Measurements from ENCODE around the gene CLEC16A. TPM values are rescaled to one million over a fixed set of nuclear protein-coding genes. Genes with fewer than 3 reads are reported as not detected.
A peak's percentile ranks its signal among the peaks of the same experiment; 100 is the strongest.

CLEC16A gene
- total and polyA plus RNA-seq, 9 of the 15 experiments (the other 6 are each of a cell fraction or from before 2014, with no cell fraction given) = 1.00 to 22.3 (median 10.0) TPM

DNA sequence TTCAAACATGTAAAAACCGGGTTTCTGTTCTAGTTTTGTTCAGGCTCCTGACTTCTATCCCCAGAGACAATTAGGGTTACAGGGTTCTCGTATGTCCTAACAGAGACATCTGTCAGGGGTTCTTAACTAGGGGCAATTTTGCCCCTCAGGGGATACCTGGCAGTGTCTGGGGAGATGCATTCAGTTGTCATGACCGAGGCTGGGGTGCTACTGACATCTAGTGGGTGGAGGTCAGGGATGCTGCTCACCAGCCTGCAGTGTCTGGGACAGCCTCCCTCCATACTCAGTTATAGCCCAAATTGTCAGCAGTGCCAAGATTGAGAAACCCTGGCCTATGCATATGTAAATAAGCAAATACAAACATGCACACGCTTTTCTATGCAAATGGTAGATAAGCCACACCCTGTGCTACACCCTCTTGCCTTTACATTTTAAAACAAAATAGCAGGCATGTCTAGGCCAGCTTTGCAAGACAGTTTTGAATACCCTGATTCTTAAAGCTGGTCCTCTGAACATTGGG is 37.4 kb downstream of the CLEC16A start (continued):
- TF ChIP-seq, protein P1, sequence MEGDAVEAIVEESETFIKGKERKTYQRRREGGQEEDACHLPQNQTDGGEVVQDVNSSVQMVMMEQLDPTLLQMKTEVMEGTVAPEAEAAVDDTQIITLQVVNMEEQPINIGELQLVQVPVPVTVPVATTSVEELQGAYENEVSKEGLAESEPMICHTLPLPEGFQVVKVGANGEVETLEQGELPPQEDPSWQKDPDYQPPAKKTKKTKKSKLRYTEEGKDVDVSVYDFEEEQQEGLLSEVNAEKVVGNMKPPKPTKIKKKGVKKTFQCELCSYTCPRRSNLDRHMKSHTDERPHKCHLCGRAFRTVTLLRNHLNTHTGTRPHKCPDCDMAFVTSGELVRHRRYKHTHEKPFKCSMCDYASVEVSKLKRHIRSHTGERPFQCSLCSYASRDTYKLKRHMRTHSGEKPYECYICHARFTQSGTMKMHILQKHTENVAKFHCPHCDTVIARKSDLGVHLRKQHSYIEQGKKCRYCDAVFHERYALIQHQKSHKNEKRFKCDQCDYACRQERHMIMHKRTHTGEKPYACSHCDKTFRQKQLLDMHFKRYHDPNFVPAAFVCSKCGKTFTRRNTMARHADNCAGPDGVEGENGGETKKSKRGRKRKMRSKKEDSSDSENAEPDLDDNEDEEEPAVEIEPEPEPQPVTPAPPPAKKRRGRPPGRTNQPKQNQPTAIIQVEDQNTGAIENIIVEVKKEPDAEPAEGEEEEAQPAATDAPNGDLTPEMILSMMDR (IDR thresholded peaks at IDR 0.05 in 2 of 3, conservative IDR thresholded peaks at IDR 0.05 in 1 of 3; ENCODE audit: insufficient read depth in 2 of 3, low read depth in 1 of 3, low read length in 3 of 3) = peak; percentile 66 to 69 (median 67)
- TF ChIP-seq NFRKB (IDR thresholded peaks at IDR 0.05; ENCODE audit: low read depth) = no peak
- no peak for TF ChIP-seq POLR2B (IDR thresholded peaks at IDR 0.05; ENCODE audit: low read depth, partially characterized antibody)
- no peak for TF ChIP-seq ZEB2 (IDR thresholded peaks at IDR 0.05)
- TF ChIP-seq SIRT6 (IDR thresholded peaks at IDR 0.05; ENCODE audit: low read depth, low read length) = no peak
- TF ChIP-seq POLR2AphosphoS2 (IDR thresholded peaks at IDR 0.05; ENCODE audit: low read length) = no peak

DNA sequence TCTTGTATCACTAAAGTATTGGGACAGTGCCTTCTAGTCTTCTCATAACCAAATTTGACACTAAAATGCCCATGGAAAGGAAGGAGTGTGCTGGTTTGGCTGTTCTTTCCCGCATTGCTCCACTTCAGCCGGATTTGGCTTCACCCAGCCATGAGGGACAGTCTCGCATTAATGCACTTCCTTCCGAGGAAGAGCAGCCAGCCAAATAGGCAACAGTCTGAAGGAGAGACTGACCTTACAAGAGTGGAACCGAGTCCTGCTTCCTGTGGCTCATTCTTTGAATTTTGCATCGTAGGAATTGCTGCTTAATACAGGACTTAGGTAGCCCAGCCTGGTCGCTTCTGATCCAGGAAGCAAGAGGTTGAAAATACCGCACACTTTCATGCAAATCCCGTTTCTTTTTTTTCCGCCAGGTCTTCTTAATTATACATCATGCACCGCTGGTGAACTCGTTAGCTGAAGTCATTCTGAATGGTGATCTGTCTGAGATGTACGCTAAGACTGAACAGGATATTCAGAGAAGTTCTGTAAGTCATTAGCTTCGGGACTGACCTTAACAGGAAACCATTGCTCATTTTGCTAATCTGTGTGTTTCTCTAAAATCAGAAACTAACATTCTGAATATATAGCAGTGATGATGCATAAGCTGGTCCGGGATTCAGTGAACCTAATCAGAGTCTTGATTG is 38.2 kb downstream of the CLEC16A start:
- POLR2A ChIA-PET = interaction anchor here (0.7 to 1.9 kb wide), 3 partner anchors 10 to 273 kb away, joined by 4 to 11 read pairs (median 5); partner anchors contain the start of gene SOCS1
- Histone ChIP-seq H3K4me1 (replicated peaks in 1 of 2; ENCODE audit: control insufficient read depth in 2 of 2, insufficient read depth in 2 of 2, low read length in 2 of 2) (peaks cover 3 to 7% of the 10 kb centered on the region in 2 experiments; a peak in 3 of 5 replicates), H3K27ac (ENCODE audit: extremely low read depth, low read depth, low read length) (no peak overlapping the region), H3K36me3 (ENCODE audit: control insufficient read depth, insufficient read depth, low read length) (peaks cover 60% of the 10 kb centered on the region), H2AFZ (ENCODE audit: low read depth, low read length) (no peak overlapping the region), H3K4me3 (no peak overlapping the region), H3K27me3 (ENCODE audit: control insufficient read depth in 2 of 2, insufficient read depth in 2 of 2, low read length in 2 of 2) (no peaks in the 10 kb centered on the region), H3K79me2 (ENCODE audit: control insufficient read depth, insufficient read depth, low read length) (no peaks in the 10 kb centered on the region), H3K9me1 (ENCODE audit: control insufficient read depth, insufficient read depth, low read length) (no peaks in the 10 kb centered on the region), H4K20me1 (replicated peaks; ENCODE audit: control insufficient read depth, insufficient read depth, low read length) (no peaks in the 10 kb centered on the region), H3K9ac (ENCODE audit: insufficient read depth in 1 of 2, low read depth in 2 of 2, low read length in 2 of 2) (no peak overlapping the region), H3K9me3 (replicated peaks; ENCODE audit: control insufficient read depth, insufficient read depth, low read depth, low read length) (no peaks in the 10 kb centered on the region), H3K4me2 (ENCODE audit: insufficient read depth, low read length) (no peak overlapping the region)
- no peak for DNase-seq (ENCODE audit: extremely low read depth in 1 of 4, low spot score in 3 of 4)
- in situ Hi-C loops (cut with MboI) = no loop called here
- CTCF ChIA-PET (ENCODE audit: low intra/inter-chr PET ratio) = interaction anchor here (1.4 kb wide), 1 partner anchor 12 kb away, joined by 4 read pairs; no protein-coding TSS in a partner anchor
- ATAC-seq = no peak
- BruUV-seq (replicated peaks) = no TSS peak
- WGBS (ENCODE audit: insufficient coverage, low coverage, missing lambda C conversion rate) = 78% methylated on average over 15 of the region's 15 CpGs
- intact Hi-C loops (cut with micrococcal nuclease) = no loop called here
- no peak for FAIRE-seq
- TF ChIP-seq, protein P2, sequence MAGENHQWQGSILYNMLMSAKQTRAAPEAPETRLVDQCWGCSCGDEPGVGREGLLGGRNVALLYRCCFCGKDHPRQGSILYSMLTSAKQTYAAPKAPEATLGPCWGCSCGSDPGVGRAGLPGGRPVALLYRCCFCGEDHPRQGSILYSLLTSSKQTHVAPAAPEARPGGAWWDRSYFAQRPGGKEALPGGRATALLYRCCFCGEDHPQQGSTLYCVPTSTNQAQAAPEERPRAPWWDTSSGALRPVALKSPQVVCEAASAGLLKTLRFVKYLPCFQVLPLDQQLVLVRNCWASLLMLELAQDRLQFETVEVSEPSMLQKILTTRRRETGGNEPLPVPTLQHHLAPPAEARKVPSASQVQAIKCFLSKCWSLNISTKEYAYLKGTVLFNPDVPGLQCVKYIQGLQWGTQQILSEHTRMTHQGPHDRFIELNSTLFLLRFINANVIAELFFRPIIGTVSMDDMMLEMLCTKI (IDR thresholded peaks at IDR 0.05; ENCODE audit: partially characterized antibody) = no peak
- no peak for TF ChIP-seq ZNF23 (CRISPR knock-in tag; IDR thresholded peaks at IDR 0.05)
- no peak for TF ChIP-seq NCOA1 (IDR thresholded peaks at IDR 0.05; ENCODE audit: low read depth)
- no peak for TF ChIP-seq ZNF551 (CRISPR knock-in tag; IDR thresholded peaks at IDR 0.05)
- TF ChIP-seq EWSR1 (IDR thresholded peaks at IDR 0.05; ENCODE audit: borderline replicate concordance, low read depth, partially characterized antibody) = no peak
- TF ChIP-seq RFX1 (IDR thresholded peaks at IDR 0.05) = no peak
- TF ChIP-seq ZNF140 (CRISPR knock-in tag; IDR thresholded peaks at IDR 0.05) = no peak
- TF ChIP-seq STAT5B (CRISPR knock-in tag; IDR thresholded peaks at IDR 0.05) = no peak
- no peak for TF ChIP-seq ERF (CRISPR knock-in tag; IDR thresholded peaks at IDR 0.05)
- no peak for TF ChIP-seq EHMT2 (IDR thresholded peaks at IDR 0.05)
- TF ChIP-seq NR2F6 (CRISPR knock-in tag; IDR thresholded peaks at IDR 0.05) = no peak
- no peak for TF ChIP-seq NR4A1 (CRISPR knock-in tag; IDR thresholded peaks at IDR 0.05)
- no peak for TF ChIP-seq NR4A1 (tag; IDR thresholded peaks at IDR 0.05)
- no peak for TF ChIP-seq EZH2 (IDR thresholded peaks at IDR 0.05; ENCODE audit: borderline replicate concordance, low read depth, low read length)

Measured in K562 (cell line).